ENCODE results near the gene CALU. TPM values are rescaled to one million over a fixed set of nuclear protein-coding genes. Genes with fewer than 3 reads are reported as not detected.

CALU gene
- total RNA-seq, 1 donor from 2014 or later = 96.0 TPM

- intact Hi-C loops (cut with DNase I) = no loop called here
- ATAC-seq = no peak
- no peak for DNase-seq (ENCODE audit: low spot score)
Measured at GRCh38 chr7:128718967-128719642, 20.1 kb upstream of the CALU start.

GRCh38 chr7:128721376-128721775 lies 17.8 kb upstream of the CALU start:
- no peak for ATAC-seq
- DNase-seq (ENCODE audit: low spot score) = no peak
- intact Hi-C loops (cut with DNase I) = no loop called here

- DNase-seq (ENCODE audit: low spot score) = no peak
- intact Hi-C loops (cut with DNase I) = no loop called here
- no peak for ATAC-seq
Measured at GRCh38 chr7:128724743-128725142, 14.4 kb upstream of the CALU start.

- ATAC-seq (no peak), DNase-seq (ENCODE audit: low spot score) (no peak)
- intact Hi-C loops (cut with DNase I) = no loop called here
Measured at GRCh38 chr7:128725531-128725930, 13.6 kb upstream of the CALU start.

- no peak for DNase-seq (ENCODE audit: low spot score)
Measured at GRCh38 chr7:128726059-128726736, 13.0 kb upstream of the CALU start.

GRCh38 chr7:128726737-128727072 lies 12.5 kb upstream of the CALU start:
- DNase-seq (ENCODE audit: low spot score) (no peak), ATAC-seq (no peak)
- intact Hi-C loops (cut with DNase I) = no loop called here

More at GRCh38 chr7:128726059-128726736, 13.0 kb upstream of the CALU start:
- no peak for ATAC-seq
- intact Hi-C loops (cut with DNase I) = no loop called here

- intact Hi-C loops (cut with DNase I) = no loop called here
- no peak for ATAC-seq
Measured at GRCh38 chr7:128727239-128727638, 11.9 kb upstream of the CALU start.

GRCh38 chr7:128728598-128728997 lies 10.6 kb upstream of the CALU start:
- no peak for ATAC-seq

More at GRCh38 chr7:128727239-128727638, 11.9 kb upstream of the CALU start:
- no peak for DNase-seq (ENCODE audit: low spot score)

GRCh38 chr7:128729494-128729893 lies 9.7 kb upstream of the CALU start:
- intact Hi-C loops (cut with DNase I) = no loop called here
- DNase-seq (ENCODE audit: low spot score) (no peak), ATAC-seq (no peak)

More at GRCh38 chr7:128728598-128728997, 10.6 kb upstream of the CALU start:
- DNase-seq (ENCODE audit: low spot score) = no peak
- intact Hi-C loops (cut with DNase I) = no loop called here

GRCh38 chr7:128731184-128731583 lies 8.0 kb upstream of the CALU start:
- DNase-seq (ENCODE audit: low spot score) (no peak), ATAC-seq (no peak)
- intact Hi-C loops (cut with DNase I) = no loop called here

- intact Hi-C loops (cut with DNase I) = no loop called here
- ATAC-seq (no peak), DNase-seq (ENCODE audit: low spot score) (no peak)
Measured at GRCh38 chr7:128732521-128733277, 6.5 kb upstream of the CALU start.

- intact Hi-C loops (cut with DNase I) = no loop called here
- ATAC-seq = no peak
Measured at GRCh38 chr7:128733278-128733645, 5.9 kb upstream of the CALU start.

GRCh38 chr7:128734890-128735289 lies 4.3 kb upstream of the CALU start:
- DNase-seq (ENCODE audit: low spot score) = no peak
- no peak for ATAC-seq
- intact Hi-C loops (cut with DNase I) = no loop called here

More at GRCh38 chr7:128733278-128733645, 5.9 kb upstream of the CALU start:
- no peak for DNase-seq (ENCODE audit: low spot score)

- DNase-seq (ENCODE audit: low spot score) (no peak), ATAC-seq (no peak)
- intact Hi-C loops (cut with DNase I) = no loop called here
Measured at GRCh38 chr7:128735436-128735835, 3.7 kb upstream of the CALU start.

GRCh38 chr7:128737441-128737840 lies 1.7 kb upstream of the CALU start:
- no peak for DNase-seq (ENCODE audit: low spot score)
- ATAC-seq = no peak
- intact Hi-C loops (cut with DNase I) = no loop called here

GRCh38 chr7:128737867-128738385 lies 1.2 kb upstream of the CALU start:
- DNase-seq (ENCODE audit: low spot score) = no peak
- no peak for ATAC-seq
- intact Hi-C loops (cut with DNase I) = no loop called here

- intact Hi-C loops (cut with DNase I) = no loop called here
- ATAC-seq = peak; percentile 50
Measured at GRCh38 chr7:128738570-128739047, 550 bp upstream of the CALU start.

GRCh38 chr7:128739990-128740682 lies 977 bp downstream of the CALU start:
- intact Hi-C loops (cut with DNase I) = loop anchor here (10.0 kb wide), 1 partner anchor 125 kb away; the partner anchor contains the start of gene ATP6V1F
- ATAC-seq = no peak
- DNase-seq (ENCODE audit: low spot score) = no peak

More at GRCh38 chr7:128738570-128739047, 550 bp upstream of the CALU start:
- peak; percentile 61 for DNase-seq (ENCODE audit: low spot score)

GRCh38 chr7:128740996-128741395 lies 1.8 kb downstream of the CALU start:
- DNase-seq (ENCODE audit: low spot score) = no peak
- no peak for ATAC-seq
- intact Hi-C loops (cut with DNase I) = loop anchor here (10.0 kb wide), 1 partner anchor 124 kb away; the partner anchor contains the start of gene ATP6V1F

Measured in sciatic nerve (tissue), 2 donors.